Gastrocnemius medialis (tissue), 4 donors: Measurements from ENCODE around the gene GASK1A.

ENCODE experiments used
- CTCF ChIP-seq, 5 experiments: fragments of 450-650 bp in 3 of 5; fragments of 200-600 bp in 2 of 5; sonication (generic) in 2 of 5; IDR thresholded peaks in 4 of 5; conservative IDR thresholded peaks in 1 of 5; 1 replicate in 4 of 5; 2 replicates in 1 of 5; pipeline ENCODE4 v1.5.1; 2016 to 2019; ENCODE audit warnings: antibody characterized with exemption in 5 of 5, mild to moderate bottlenecking in 3 of 5, moderate library complexity in 3 of 5
- POLR2A ChIP-seq, 2 donors: fragments of 450-650 bp; IDR thresholded peaks; one replicate each; pipeline ENCODE4 v1.6.1; 2017; ENCODE audit warnings: antibody characterized with exemption in 2 of 2, mild to moderate bottlenecking in 2 of 2, moderate library complexity in 2 of 2

- TF ChIP-seq CTCF (IDR thresholded peaks at IDR 0.05 in 4 of 5, conservative IDR thresholded peaks at IDR 0.05 in 1 of 5) (no peak), POLR2A (IDR thresholded peaks at IDR 0.05) (no peak)
These were observed 9.5 kb downstream of the GASK1A start for GRCh38 chr3:42988566-42988965.
